Measurements from ENCODE around the gene NOC2L.

DNA sequence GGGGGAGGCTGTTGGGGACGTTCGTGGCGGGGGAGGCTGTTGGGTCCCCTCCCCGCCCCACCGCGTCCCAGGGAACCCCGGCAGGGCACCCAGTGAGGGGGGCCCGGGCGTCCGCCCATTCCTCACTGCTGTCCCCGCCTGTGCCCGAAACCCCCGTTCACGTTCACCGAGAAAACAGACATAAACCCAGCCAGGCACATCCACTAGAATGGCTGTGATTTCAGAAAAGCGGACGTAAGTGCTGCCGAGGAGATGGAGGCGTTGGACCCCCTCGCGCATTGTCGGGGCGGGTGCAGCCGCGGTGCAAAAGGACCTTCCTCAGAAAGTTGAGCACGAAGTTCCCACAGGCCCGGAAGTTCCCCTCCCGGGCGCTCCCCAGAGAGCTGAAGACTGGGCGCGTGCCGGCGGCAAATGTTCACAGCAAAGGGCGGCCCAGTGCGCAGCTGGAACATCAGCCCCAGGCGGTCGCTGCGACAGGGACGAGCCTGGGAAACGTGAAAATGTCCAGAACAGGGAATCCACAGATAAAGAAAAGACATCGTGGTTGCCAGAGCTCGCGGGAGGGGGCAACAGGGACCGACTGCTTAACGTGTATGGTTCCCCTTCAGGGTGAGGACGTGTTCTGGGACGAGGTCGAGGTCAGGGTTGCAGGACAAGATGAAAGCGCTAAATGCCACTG lies 53.8 kb downstream of the NOC2L start:
- TF ChIP-seq, protein P1, sequence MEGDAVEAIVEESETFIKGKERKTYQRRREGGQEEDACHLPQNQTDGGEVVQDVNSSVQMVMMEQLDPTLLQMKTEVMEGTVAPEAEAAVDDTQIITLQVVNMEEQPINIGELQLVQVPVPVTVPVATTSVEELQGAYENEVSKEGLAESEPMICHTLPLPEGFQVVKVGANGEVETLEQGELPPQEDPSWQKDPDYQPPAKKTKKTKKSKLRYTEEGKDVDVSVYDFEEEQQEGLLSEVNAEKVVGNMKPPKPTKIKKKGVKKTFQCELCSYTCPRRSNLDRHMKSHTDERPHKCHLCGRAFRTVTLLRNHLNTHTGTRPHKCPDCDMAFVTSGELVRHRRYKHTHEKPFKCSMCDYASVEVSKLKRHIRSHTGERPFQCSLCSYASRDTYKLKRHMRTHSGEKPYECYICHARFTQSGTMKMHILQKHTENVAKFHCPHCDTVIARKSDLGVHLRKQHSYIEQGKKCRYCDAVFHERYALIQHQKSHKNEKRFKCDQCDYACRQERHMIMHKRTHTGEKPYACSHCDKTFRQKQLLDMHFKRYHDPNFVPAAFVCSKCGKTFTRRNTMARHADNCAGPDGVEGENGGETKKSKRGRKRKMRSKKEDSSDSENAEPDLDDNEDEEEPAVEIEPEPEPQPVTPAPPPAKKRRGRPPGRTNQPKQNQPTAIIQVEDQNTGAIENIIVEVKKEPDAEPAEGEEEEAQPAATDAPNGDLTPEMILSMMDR (IDR thresholded peaks at IDR 0.05), result no peak
- TF ChIP-seq POLR2A (IDR thresholded peaks at IDR 0.05), result no peak
